ENCODE data around the gene CD19.
"Not testable (repeated sequence)": the region's sequence is repeated elsewhere in the genome, so short reads cannot be mapped to it uniquely, and the experiment has no call there.

CD19 gene

GRCh38 chr16:28910086-28911031 lies 21.4 kb upstream of the CD19 start:
- DNase-seq (ENCODE audit: low read depth): no peak

DNA sequence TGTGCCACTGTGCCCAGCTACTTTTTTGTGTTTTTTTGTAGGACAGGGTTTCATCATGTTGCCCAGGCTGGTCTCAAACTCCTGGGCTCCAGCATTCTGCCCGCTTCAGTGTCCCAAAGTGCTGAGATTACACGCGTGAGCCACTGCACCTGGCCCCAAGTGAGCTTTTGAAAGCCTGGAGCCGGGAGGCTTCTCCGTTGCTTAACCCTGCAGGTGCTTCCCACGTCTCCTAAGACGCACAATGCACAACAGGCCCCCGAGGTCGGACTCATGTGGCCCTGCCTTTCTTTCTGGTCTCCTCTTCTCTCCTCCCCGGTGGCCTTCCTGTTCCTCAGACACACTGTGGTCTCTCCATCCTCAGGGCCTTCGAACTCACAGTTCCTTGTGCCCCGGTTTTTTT lies 19.2 kb upstream of the CD19 start:
- no peak for DNase-seq (ENCODE audit: low read depth)

DNA sequence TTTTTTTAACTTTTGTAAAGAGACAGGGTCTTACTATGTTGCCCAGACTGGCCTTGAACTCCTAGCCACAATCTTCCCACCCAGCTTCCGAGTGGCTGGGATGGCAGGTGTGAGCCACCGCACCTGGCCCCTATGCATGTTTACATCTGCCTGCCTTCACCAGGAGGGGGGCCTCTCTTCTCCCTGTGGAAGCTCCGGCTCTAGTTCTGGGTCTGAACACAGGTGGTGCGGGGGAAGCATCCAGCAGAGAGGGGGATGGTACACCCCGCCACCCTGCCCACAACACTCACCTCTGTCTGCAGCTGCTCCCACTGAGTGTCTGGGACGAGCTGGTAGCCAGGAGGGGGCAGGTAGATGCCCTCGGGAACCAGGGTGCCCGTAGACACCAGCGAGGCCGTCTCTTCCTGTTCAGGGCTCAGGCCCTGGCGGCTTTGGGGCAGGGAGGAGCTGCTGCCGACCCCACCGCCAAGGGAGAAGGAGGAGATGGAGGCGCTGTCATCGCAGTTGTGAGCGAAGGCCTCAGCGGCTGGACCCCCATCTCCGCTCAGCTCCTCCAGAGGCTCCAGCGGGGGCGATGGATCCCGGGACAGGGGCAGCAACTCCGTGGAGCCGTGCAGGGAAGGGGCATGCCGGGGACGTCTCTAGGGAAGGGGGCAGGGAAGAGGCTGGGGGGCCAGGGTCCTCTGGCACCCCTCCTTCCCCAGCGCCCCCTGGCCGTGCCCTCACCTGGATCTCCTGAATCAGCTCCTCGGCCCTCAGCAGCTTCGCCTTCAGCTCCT lies 17.6 kb upstream of the CD19 start:
- no peak for DNase-seq (ENCODE audit: low read depth)

DNA sequence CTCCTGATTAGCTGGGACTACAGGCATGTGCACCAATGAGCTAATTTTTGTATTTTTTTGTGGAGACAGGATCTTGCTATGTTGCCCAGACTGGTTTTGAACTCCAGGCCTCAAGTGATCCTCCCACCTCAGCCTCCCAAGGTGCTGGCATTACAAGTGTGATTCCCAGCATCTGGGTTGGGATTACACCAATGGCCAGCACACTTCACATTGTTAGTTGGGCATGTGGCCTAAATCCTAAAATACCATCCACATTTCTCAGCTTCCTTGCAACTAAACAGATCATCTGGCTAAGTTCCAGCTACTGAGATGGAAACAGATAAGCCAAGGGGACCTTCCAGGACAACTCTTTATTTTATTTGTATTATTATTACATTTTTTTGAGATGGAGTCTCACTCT lies 16.6 kb upstream of the CD19 start:
- no peak for DNase-seq (ENCODE audit: low read depth)

DNA sequence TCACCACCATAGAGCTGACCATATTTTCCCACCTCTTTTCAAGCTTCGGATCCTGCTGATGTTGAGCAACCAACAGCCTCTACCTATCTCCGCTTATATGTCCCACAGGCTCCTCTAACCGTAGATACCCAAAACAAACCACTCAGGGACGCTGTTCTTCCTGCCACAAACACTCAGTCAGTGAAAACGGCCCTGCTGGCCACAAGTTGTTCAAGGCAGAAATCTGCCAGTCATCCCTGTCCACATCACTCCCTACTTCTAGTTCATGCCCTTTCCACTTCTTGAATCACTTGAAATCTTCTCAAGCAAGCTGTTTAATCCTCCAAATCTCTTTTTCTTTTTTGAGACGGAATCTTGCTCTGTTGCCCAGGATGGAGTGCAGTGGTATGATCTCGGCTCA lies 14.7 kb upstream of the CD19 start:
- no peak for DNase-seq (ENCODE audit: low read depth)

DNA sequence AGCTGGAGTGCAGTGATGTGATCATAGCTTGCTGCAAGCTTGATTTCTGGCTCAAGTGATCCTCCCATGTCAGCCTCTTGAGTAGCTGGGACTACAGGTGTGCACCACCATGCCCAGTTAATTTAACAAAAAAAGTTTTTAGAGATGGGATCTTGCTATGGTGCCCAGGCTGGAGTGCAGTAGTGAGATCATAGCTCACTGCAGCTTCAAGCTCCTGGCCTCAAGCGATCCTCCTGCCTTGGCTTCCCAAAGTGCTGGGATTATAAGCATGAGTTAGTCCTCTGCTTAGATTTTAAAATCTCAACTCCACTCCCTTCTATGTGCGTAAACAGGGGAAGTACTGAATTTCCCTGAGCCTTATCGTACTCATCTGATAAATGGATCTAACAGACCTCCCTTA lies 13.1 kb upstream of the CD19 start:
- no peak for DNase-seq (ENCODE audit: low read depth)

- no peak for DNase-seq (ENCODE audit: low read depth)
Observed at GRCh38 chr16:28923231-28923587, 8.6 kb upstream of the CD19 start.

DNA sequence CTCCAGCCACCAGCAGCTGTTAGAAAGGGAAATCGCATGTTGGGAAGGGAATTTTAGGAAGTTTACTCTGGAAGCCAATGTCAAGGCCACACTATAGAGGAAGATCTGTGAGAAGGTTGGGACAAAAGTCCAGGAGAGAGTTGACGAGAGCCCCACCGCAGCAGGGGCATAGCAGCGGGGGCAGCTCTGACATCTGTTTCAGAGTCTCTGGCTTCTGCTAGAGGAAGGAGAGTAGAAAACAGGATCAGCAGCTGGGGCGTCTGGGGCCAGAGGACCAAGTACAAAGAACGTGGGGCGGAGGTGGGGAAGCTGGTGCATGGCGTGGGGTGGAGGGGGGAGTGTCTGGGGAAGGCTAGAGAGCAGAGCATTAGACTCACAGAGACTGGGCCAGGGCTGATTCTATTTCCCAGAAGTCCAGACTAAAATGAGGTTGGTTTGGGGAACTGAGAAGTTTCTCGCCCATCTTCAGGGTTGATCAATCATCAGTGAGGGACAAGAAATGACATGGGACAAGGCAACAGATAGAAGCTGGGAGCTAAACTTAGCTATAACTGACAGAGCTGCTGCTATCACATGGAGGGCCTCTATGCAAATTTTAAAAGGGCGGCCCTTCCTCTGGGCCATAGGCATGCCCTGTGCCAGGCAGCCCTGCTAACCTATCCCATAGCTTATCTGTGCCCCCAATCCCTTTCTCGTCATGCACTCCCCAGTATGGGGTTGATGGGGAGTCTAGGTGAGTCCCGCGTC lies 7.9 kb upstream of the CD19 start:
- DNase-seq (ENCODE audit: low read depth): no peak

DNA sequence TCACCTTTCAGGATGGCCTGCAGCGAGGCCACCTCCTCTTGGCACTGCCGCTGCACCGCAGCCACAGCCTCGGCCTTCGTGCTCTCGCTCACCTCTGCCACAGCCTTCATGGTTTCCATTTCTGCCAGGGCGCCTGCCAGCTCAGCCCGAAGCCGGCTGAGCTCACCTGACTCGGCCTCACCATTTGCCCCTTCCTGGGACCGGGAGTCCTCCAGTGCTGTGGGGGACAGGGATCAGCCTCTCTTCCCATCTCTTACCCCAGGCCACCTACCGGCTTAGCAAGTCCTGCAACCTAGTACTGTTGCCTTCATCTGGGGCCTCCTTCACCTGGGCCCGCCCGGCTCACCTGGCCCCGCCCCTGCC lies 7.4 kb upstream of the CD19 start:
- no peak for DNase-seq (ENCODE audit: low read depth)

GRCh38 chr16:28924762-28925385 lies 6.9 kb upstream of the CD19 start, which contains the start of gene RABEP2:
Gene RABEP2, minus strand, starts transcription at chr16:28925238. Its CDS starts 75 bp downstream, at chr16:28925163.
- DNase-seq (ENCODE audit: low read depth): peak; percentile 94

DNA sequence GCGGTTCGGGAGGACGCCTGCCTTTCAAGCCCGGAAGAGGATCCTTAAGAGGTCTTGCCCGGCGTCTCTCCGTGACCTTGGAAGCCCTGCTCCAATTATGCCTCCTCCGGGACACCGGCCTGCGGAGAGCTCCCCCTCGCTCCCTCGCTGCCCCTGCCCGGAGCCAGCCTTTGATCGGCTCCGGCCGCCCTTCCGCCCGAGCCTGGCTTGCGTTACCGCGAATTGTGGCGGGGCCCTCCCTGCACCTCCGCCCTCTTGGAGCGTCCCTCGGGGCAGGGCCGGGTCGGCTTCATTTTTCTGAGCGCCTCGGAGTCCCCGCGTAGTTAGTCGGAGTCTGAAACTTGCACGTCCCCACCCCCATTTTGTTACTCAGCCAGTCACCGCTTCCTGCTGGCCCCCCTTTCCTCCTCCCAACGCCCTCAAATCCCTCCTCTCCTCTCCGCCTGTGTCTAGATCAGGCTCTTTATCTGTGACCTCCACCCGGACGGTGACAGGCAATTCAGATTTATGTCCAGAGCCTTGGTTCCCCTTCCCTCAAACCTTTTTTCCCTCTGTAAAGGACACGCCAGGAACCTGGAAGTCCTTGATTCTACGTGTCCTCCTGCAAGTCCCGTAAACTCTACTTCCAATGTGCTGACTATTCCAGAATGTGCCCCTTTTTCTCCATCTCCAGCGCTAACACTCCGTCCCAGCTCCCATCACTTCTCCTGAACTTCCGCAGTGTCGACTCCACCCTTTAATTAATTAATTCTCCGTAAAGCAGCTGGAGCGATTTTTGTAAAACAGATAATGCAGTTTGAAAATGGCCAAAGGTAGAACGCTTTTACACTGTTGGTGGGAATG lies 6.2 kb upstream of the CD19 start:
- DNase-seq (ENCODE audit: low read depth): peak; percentile 66

DNA sequence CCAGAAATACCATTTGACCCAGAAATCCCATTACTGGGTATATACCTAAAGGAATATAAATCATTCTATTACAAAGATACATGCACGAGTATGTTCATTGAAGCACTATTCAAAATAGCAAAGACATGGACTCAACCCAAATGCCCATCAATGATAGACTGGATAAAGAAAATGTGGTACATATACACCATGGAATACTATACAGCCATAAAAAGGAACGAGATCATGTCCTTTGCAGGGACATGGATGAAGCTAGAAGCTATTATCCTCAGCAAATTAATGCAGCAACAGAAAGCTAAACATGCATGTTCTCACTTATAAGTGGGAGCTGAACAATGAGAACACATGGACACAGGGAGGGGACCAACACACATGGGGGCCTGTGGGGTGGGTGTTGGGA lies 5.5 kb upstream of the CD19 start:
- DNase-seq (ENCODE audit: low read depth): not testable (repeated sequence)

DNA sequence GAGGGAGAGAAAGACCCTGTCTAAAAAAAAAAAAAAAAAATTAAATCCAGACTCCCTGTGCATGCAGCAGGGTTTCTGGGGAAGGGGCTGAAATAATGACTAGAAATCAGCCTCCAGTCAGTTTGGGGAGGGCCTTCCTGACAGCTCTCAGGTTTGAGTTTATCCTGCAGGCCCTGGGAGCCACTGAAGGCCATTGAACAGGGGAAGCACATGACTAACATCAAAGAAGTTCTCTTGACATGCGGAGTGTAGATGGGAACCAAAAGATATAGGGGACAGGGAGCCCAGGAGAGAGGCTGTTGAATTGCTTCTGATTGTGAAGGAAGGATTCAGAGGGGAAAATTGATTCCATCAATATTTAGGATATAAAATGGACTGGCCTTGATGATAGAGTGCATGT lies 4.0 kb upstream of the CD19 start:
- DNase-seq (ENCODE audit: low read depth): no peak

DNA sequence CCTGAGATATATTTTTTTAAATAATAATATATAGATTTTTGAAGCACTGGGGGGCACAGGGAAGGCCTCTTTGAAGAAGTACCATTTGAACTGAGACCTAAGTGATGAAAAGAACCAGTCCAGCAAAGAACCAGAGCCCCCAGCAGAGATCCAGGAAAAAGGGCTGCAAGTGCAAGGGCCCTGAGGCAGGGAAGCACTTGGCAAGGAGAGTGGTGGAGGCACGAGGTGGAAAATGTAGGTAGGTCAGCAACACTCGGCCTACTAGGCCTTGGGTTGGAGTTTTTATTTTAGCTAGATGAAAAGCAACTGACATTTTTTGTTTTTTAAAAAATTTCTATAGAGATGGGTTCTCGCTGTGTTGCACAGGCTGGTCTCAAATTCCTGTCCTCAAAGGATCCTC lies 1.6 kb upstream of the CD19 start:
- no peak for DNase-seq (ENCODE audit: low read depth)

- DNase-seq (ENCODE audit: low read depth): no peak
Observed at GRCh38 chr16:28930652-28931051, 1.1 kb upstream of the CD19 start.

DNA sequence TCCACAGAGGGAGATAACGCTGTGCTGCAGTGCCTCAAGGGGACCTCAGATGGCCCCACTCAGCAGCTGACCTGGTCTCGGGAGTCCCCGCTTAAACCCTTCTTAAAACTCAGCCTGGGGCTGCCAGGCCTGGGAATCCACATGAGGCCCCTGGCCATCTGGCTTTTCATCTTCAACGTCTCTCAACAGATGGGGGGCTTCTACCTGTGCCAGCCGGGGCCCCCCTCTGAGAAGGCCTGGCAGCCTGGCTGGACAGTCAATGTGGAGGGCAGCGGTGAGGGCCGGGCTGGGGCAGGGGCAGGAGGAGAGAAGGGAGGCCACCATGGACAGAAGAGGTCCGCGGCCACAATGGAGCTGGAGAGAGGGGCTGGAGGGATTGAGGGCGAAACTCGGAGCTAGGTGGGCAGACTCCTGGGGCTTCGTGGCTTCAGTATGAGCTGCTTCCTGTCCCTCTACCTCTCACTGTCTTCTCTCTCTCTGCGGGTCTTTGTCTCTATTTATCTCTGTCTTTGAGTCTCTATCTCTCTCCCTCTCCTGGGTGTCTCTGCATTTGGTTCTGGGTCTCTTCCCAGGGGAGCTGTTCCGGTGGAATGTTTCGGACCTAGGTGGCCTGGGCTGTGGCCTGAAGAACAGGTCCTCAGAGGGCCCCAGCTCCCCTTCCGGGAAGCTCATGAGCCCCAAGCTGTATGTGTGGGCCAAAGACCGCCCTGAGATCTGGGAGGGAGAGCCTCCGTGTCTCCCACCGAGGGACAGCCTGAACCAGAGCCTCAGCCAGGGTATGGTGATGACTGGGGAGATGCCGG lies 769 bp downstream of the CD19 start:
- DNase-seq (ENCODE audit: low read depth): no peak

- no peak for DNase-seq (ENCODE audit: low read depth)
Observed at GRCh38 chr16:28933171-28933570, 1.4 kb downstream of the CD19 start.

GRCh38 chr16:28935346-28935745 lies 3.6 kb downstream of the CD19 start:
- DNase-seq (ENCODE audit: low read depth): no peak

DNA sequence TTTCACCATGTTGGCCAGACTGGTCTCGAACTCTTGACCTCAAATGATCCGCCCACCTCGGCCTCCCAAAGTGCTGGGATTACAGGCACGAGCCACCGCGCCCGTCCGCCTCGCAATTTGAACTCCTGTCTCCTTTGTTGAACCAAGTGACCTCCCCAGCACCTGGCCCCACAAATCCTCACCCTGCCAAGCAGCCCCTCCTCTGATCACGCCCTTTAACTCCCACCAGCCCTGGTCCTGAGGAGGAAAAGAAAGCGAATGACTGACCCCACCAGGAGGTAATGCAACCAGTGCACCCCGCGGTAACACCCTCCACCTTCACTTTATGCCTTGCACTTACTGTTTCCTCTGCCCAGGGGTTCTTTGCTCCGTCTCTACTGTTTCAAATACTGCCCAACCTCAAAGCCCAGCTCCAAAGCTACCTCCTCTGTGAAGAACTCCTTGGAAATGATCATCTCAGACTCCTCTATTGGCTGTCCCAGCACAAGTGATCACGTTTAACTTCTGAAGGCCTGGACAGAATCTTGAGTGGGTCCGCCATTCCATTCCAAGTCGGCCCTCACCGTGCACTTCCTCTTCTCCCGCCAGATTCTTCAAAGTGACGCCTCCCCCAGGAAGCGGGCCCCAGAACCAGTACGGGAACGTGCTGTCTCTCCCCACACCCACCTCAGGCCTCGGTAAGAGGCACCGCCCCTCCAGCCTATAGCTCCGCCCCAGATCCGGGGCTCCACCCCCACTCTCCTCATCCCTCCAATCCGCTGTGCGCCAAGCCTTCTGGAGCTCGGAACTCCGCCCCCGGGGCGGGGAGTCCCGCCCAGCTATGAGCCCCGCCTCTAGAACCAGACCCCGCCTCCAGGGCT lies 4.4 kb downstream of the CD19 start:
- DNase-seq (ENCODE audit: low read depth): peak; percentile 70
